HepG2 (cell line): ENCODE measurements around the gene BCL2L2. TPM values are rescaled to one million over a fixed set of nuclear protein-coding genes. Genes with fewer than 3 reads are reported as not detected.

Experiments used
- BRCA1 ChIP-seq: sonication (generic); formaldehyde crosslinking; IDR thresholded peaks from 2 replicates; pipeline ENCODE4 v1.4.0; 2020; ENCODE audit warnings: missing genetic modification reagents
- DNMT3B ChIP-seq: conservative IDR thresholded peaks from 2 replicates; pipeline ENCODE4 v1.6.1; 2016; ENCODE audit warnings: missing biosample characterization, control low read depth
- ESRRA ChIP-seq: sonication (generic); formaldehyde crosslinking; IDR thresholded peaks from 2 replicates; pipeline ENCODE4 v1.5.1; 2020; ENCODE audit warnings: mild to moderate bottlenecking, low read depth, missing genetic modification reagents
- GABPB1 ChIP-seq: IDR thresholded peaks from 2 replicates; pipeline ENCODE4 v1.6.1; 2016; ENCODE audit warnings: mild to moderate bottlenecking, missing genetic modification reagents, moderate library complexity, missing compliant biosample characterization
- NBN ChIP-seq: fragments of 450-650 bp; conservative IDR thresholded peaks from 2 replicates; pipeline ENCODE4 v1.6.1; 2017
- NFE2L1 ChIP-seq: sonication (generic); formaldehyde crosslinking; IDR thresholded peaks from 2 replicates; pipeline ENCODE4 v1.4.0; 2020; ENCODE audit warnings: missing genetic modification reagents, mild to moderate bottlenecking, borderline replicate concordance
- NFE2L2 ChIP-seq: fragments of 150-350 bp; IDR thresholded peaks from 2 replicates; pipeline ENCODE4 v1.6.1; 2014; ENCODE audit warnings: low read length
- NFKB2 ChIP-seq: sonication (generic); formaldehyde crosslinking; IDR thresholded peaks from 2 replicates; pipeline ENCODE4 v1.4.0; 2020; ENCODE audit warnings: missing genetic modification reagents, borderline replicate concordance
- NONO ChIP-seq, 2 experiments: fragments of 450-650 bp in 1 of 2; sonication (generic) in 1 of 2; formaldehyde crosslinking in 1 of 2; IDR thresholded peaks in 1 of 2; conservative IDR thresholded peaks in 1 of 2; 2 replicates each; pipeline versions ENCODE4 v1.6.1 to v1.8.0; 2017 to 2022; ENCODE audit warnings: mild to moderate bottlenecking in 1 of 2, missing genetic modification reagents in 1 of 2, moderate library complexity in 1 of 2
- PATZ1 ChIP-seq: sonication (generic); formaldehyde crosslinking; IDR thresholded peaks from 2 replicates; pipeline ENCODE4 v1.4.0; 2020; ENCODE audit warnings: missing genetic modification reagents
- SRSF1 ChIP-seq: fragments of 200-400 bp; formaldehyde crosslinking; optimal IDR thresholded peaks from 2 replicates; pipeline ENCODE3; 2017; ENCODE audit warnings: mild to moderate bottlenecking, low read depth, low read length, moderate library complexity
- TEAD3 ChIP-seq: optimal IDR thresholded peaks from 2 replicates; pipeline ENCODE3; 2016; ENCODE audit warnings: borderline replicate concordance
- U2AF1 ChIP-seq: fragments of 200-400 bp; formaldehyde crosslinking; optimal IDR thresholded peaks from 2 replicates; pipeline ENCODE3; 2017; ENCODE audit warnings: mild to moderate bottlenecking, low read depth, low read length
- ZFX ChIP-seq: sonication (generic); formaldehyde crosslinking; IDR thresholded peaks from 2 replicates; pipeline ENCODE4 v1.4.0; 2020; ENCODE audit warnings: mild to moderate bottlenecking, low read depth, missing genetic modification reagents, moderate library complexity
- ZNF24 ChIP-seq: fragments of 450-650 bp; IDR thresholded peaks from 2 replicates; pipeline ENCODE4 v1.6.1; 2017; ENCODE audit warnings: antibody characterized with exemption, mild to moderate bottlenecking
- ZNF34 ChIP-seq: sonication (generic); formaldehyde crosslinking; IDR thresholded peaks from 2 replicates; pipeline ENCODE4 v1.4.0; 2020; ENCODE audit warnings: mild to moderate bottlenecking, missing genetic modification reagents, borderline replicate concordance
- ZNF431 ChIP-seq: sonication (generic); formaldehyde crosslinking; IDR thresholded peaks from 2 replicates; pipeline ENCODE4 v1.9.0; 2022; ENCODE audit warnings: missing genetic modification reagents, low read depth, mild to moderate bottlenecking, borderline replicate concordance
- ZNF556 ChIP-seq: sonication (generic); formaldehyde crosslinking; IDR thresholded peaks from 2 replicates; pipeline ENCODE4 v1.4.0; 2020; ENCODE audit warnings: mild to moderate bottlenecking, missing genetic modification reagents, borderline replicate concordance
- polyA plus RNA-seq, 8 experiments: library from polyadenylated mRNA; depleted of rRNA in 3 of 8; stranded (reverse) in 7 of 8; unstranded in 1 of 8; fragments of >200 nt; fragmentation: Illumina TruSeq in 4 of 8; extraction: Trizol in 4 of 8; gene quantifications; 2 replicates each; pipeline versions ENCODE4 v1.2.1 to v1.2.3, GENCODE V29; 2011 to 2016; ENCODE audit warnings: low read depth in 4 of 8, missing spikeins in 1 of 8, mixed read lengths in 1 of 8; ENCODE audit not compliant: insufficient read depth in 1 of 8
- total RNA-seq, 5 experiments: library from RNA; depleted of rRNA; stranded (reverse); fragments of >200 nt; fragmentation: Illumina TruSeq; extraction: Trizol; gene quantifications; 2 replicates each; pipeline ENCODE4 v1.2.3, GENCODE V29; 2016; ENCODE audit warnings: low read depth in 1 of 5
- TF ChIP-seq, protein P1 (sequence below): sonication (generic); formaldehyde crosslinking; IDR thresholded peaks from 2 replicates; pipeline ENCODE4 v1.9.0; 2022; ENCODE audit warnings: low read depth, missing genetic modification reagents
- TF ChIP-seq, protein P2 (sequence below): sonication (generic); formaldehyde crosslinking; IDR thresholded peaks from 2 replicates; pipeline ENCODE4 v1.5.0; 2020; ENCODE audit warnings: mild to moderate bottlenecking, missing genetic modification reagents
- TF ChIP-seq, protein P3 (sequence below): sonication (generic); formaldehyde crosslinking; conservative IDR thresholded peaks from 2 replicates; pipeline ENCODE4 v1.4.0; 2020; ENCODE audit warnings: mild to moderate bottlenecking, missing genetic modification reagents, moderate library complexity

Gene BCL2L2
- total and polyA plus RNA-seq, 2 of the 13 experiments (the other 11 are each of a cell fraction or from before 2014, with no cell fraction given), result 28.1 to 49.8 TPM

DNA sequence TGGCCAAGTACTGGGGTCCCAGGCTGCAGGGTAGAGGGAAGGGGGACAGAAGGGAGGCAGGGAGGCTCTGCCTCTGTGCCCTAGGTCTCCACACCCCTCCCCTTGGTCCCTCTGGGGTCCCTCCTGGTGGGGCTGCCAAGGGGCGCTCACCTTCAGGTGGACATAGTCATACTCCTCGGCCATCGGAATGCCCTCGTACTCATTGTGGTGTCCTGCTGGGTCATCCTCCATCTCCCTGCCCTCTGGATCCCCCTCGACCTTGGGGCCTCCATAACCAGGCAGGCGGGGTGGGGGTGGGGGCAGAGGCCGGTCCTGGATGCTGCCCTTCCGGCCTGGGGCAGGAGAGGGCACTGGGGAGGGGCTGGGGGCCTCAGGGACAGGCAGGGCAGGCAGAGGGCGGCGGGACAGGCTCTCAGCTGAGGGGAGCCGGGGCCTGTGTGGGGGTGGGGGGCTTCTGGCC, 52.6 kb downstream of the BCL2L2 start (continued):
- TF ChIP-seq NONO (IDR thresholded peaks at IDR 0.05) (no peak), NONO (CRISPR knock-in tag; conservative IDR thresholded peaks at IDR 0.05) (0 out of 2 replicates have a peak, but pooled peaks have one; percentile 18), TEAD3 (CRISPR knock-in tag) (peak; percentile 8), ZNF556 (CRISPR knock-in tag) (no peak), ZNF24 (no peak), ZFX (CRISPR knock-in tag) (peak; percentile 24; the same call in 1 of the 2 replicates), DNMT3B (CRISPR knock-in tag) (no peak), BRCA1 (CRISPR knock-in tag) (no peak), NFE2L1 (no peak), GABPB1 (CRISPR knock-in tag) (peak; percentile 35; the same call in 1 of the 2 replicates), NBN (no peak), SRSF1 (no peak), ZNF34 (CRISPR knock-in tag) (no peak), ESRRA (peak; percentile 67; the same call in 1 of the 2 replicates), U2AF1 (no peak), NFE2L2 (no peak), ZNF431 (CRISPR knock-in tag) (no peak), PATZ1 (CRISPR knock-in tag) (peak; percentile 85), NFKB2 (CRISPR knock-in tag) (no peak)
- TF ChIP-seq, protein P1, sequence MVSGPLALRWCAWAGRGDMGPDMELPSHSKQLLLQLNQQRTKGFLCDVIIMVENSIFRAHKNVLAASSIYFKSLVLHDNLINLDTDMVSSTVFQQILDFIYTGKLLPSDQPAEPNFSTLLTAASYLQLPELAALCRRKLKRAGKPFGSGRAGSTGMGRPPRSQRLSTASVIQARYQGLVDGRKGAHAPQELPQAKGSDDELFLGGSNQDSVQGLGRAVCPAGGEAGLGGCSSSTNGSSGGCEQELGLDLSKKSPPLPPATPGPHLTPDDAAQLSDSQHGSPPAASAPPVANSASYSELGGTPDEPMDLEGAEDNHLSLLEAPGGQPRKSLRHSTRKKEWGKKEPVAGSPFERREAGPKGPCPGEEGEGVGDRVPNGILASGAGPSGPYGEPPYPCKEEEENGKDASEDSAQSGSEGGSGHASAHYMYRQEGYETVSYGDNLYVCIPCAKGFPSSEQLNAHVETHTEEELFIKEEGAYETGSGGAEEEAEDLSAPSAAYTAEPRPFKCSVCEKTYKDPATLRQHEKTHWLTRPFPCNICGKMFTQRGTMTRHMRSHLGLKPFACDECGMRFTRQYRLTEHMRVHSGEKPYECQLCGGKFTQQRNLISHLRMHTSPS (CRISPR knock-in tag), result peak; percentile 41; the same call in 1 of the 2 replicates
- TF ChIP-seq, protein P2, sequence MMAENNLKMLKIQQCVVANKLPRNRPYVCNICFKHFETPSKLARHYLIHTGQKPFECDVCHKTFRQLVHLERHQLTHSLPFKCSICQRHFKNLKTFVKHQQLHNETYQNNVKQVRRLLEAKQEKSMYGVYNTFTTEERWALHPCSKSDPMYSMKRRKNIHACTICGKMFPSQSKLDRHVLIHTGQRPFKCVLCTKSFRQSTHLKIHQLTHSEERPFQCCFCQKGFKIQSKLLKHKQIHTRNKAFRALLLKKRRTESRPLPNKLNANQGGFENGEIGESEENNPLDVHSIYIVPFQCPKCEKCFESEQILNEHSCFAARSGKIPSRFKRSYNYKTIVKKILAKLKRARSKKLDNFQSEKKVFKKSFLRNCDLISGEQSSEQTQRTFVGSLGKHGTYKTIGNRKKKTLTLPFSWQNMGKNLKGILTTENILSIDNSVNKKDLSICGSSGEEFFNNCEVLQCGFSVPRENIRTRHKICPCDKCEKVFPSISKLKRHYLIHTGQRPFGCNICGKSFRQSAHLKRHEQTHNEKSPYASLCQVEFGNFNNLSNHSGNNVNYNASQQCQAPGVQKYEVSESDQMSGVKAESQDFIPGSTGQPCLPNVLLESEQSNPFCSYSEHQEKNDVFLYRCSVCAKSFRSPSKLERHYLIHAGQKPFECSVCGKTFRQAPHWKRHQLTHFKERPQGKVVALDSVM (CRISPR knock-in tag), result peak; percentile 73; the same call in 1 of the 2 replicates
- TF ChIP-seq, protein P3, sequence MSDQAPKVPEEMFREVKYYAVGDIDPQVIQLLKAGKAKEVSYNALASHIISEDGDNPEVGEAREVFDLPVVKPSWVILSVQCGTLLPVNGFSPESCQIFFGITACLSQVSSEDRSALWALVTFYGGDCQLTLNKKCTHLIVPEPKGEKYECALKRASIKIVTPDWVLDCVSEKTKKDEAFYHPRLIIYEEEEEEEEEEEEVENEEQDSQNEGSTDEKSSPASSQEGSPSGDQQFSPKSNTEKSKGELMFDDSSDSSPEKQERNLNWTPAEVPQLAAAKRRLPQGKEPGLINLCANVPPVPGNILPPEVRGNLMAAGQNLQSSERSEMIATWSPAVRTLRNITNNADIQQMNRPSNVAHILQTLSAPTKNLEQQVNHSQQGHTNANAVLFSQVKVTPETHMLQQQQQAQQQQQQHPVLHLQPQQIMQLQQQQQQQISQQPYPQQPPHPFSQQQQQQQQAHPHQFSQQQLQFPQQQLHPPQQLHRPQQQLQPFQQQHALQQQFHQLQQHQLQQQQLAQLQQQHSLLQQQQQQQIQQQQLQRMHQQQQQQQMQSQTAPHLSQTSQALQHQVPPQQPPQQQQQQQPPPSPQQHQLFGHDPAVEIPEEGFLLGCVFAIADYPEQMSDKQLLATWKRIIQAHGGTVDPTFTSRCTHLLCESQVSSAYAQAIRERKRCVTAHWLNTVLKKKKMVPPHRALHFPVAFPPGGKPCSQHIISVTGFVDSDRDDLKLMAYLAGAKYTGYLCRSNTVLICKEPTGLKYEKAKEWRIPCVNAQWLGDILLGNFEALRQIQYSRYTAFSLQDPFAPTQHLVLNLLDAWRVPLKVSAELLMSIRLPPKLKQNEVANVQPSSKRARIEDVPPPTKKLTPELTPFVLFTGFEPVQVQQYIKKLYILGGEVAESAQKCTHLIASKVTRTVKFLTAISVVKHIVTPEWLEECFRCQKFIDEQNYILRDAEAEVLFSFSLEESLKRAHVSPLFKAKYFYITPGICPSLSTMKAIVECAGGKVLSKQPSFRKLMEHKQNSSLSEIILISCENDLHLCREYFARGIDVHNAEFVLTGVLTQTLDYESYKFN (CRISPR knock-in tag), result peak; percentile 57
